A673 (cell line): Measurements from ENCODE around the gene TOP2B.

Source experiments
- CTCF ChIP-seq: fragments of 300-800, 200-600 bp; sonication (generic); conservative IDR thresholded peaks from 2 replicates; pipeline ENCODE4 v1.5.1; 2017; ENCODE audit warnings: low read depth, mild to moderate bottlenecking, antibody characterized with exemption, low read length, moderate library complexity, mixed read lengths
- EZH2 ChIP-seq: fragments of 200-600 bp; sonication (generic); IDR thresholded peaks from 2 replicates; pipeline ENCODE4 v1.6.1; 2017; ENCODE audit warnings: borderline replicate concordance, low read depth, mild to moderate bottlenecking, mixed read lengths, antibody characterized with exemption, low read length; ENCODE audit not compliant: poor library complexity, severe bottlenecking

GRCh38 chr3:25654576-25654975, 10.1 kb downstream of the TOP2B start:
- no peak for TF ChIP-seq CTCF
- TF ChIP-seq EZH2: no peak
